HEK293 (cell line): ENCODE measurements around the gene P2RX6.

Experiments used
- CTCF ChIA-PET: fragments of 350-600 bp; formaldehyde crosslinking; extraction: SDS; loops from one replicate; lab custom pipeline; 2021; ENCODE audit warnings: antibody characterized with exemption; lab: Yijun Ruan, JAX
- POLR2A ChIA-PET: fragments of 300-600 bp; formaldehyde crosslinking; extraction: SDS; loops from one replicate; lab custom pipeline; 2020; ENCODE audit warnings: antibody characterized with exemption, inconsistent platforms; lab: Yijun Ruan, JAX
- H3K27ac ChIP-seq: fragments of 200-500 bp; sonication (Bioruptor generic); 2 replicates; pipeline ENCODE4 v1.5.1; 2014; ENCODE audit warnings: low read depth, low read length, control low read depth, inconsistent platforms; ENCODE audit errors: extremely low read depth
- H3K36me3 ChIP-seq, 2 experiments: fragments of 200-500 bp in 1 of 2; sonication (Bioruptor generic) in 1 of 2; 1 replicate in 1 of 2; 2 replicates in 1 of 2; pipeline ENCODE4 v1.5.1; 2014 to 2017; ENCODE audit warnings: inconsistent platforms in 2 of 2, low read length in 2 of 2; ENCODE audit not compliant: control insufficient read depth in 2 of 2, insufficient read depth in 1 of 2
- H3K4me1 ChIP-seq: fragments of 200-500 bp; sonication (Bioruptor generic); 2 replicates; pipeline ENCODE4 v1.5.1; 2014; ENCODE audit warnings: mild to moderate bottlenecking, low read length, inconsistent platforms; ENCODE audit not compliant: control insufficient read depth, insufficient read depth
- H3K4me3 ChIP-seq: 2 replicates; pipeline ENCODE4 v1.5.1; 2011; ENCODE audit warnings: low read depth, mild to moderate bottlenecking, control low read depth, low read length, moderate library complexity
- H3K9me3 ChIP-seq: fragments of 200-500 bp; sonication (Bioruptor generic); 2 replicates; pipeline ENCODE4 v1.5.1; 2014; ENCODE audit warnings: low read depth, low read length, inconsistent platforms; ENCODE audit not compliant: control insufficient read depth, insufficient read depth
- MEIS1 ChIP-seq: sonication (generic); formaldehyde crosslinking; IDR thresholded peaks from 2 replicates; pipeline ENCODE4 v1.8.1; 2022; ENCODE audit warnings: missing genetic modification reagents, mild to moderate bottlenecking, borderline replicate concordance
- REST ChIP-seq: fragments of 450-650 bp; formaldehyde crosslinking; IDR thresholded peaks from 2 replicates; pipeline ENCODE4 v1.5.1; 2016; ENCODE audit warnings: missing biosample characterization, missing genetic modification characterization
- SCRT2 ChIP-seq: fragments of 450-650 bp; formaldehyde crosslinking; IDR thresholded peaks from 2 replicates; pipeline ENCODE4 v1.5.1; 2016; ENCODE audit warnings: missing biosample characterization, missing genetic modification characterization
- SETDB1 ChIP-seq: IDR thresholded peaks from one replicate; pipeline ENCODE4 v1.6.1; 2017; ENCODE audit warnings: mild to moderate bottlenecking, low read length, moderate library complexity, mixed read lengths; ENCODE audit not compliant: insufficient read length
- TRIM28 ChIP-seq: IDR thresholded peaks from 2 replicates; pipeline ENCODE4 v1.6.1; 2011; ENCODE audit warnings: low read length, control low read depth, borderline replicate concordance
- WT1 ChIP-seq: fragments of 450-650 bp; formaldehyde crosslinking; IDR thresholded peaks from 2 replicates; pipeline ENCODE4 v1.5.1; 2016; ENCODE audit warnings: missing biosample characterization, missing genetic modification characterization
- ZNF10 ChIP-seq: fragments of 450-650 bp; formaldehyde crosslinking; IDR thresholded peaks from 2 replicates; pipeline ENCODE4 v1.5.1; 2017; ENCODE audit warnings: missing biosample characterization, missing genetic modification characterization
- ZNF155 ChIP-seq: fragments of 450-650 bp; formaldehyde crosslinking; IDR thresholded peaks from 2 replicates; pipeline ENCODE4 v1.5.1; 2016; ENCODE audit warnings: missing biosample characterization, missing genetic modification characterization
- ZNF211 ChIP-seq: fragments of 450-650 bp; formaldehyde crosslinking; IDR thresholded peaks from 2 replicates; pipeline ENCODE4 v1.5.1; 2016; ENCODE audit warnings: low read depth, missing biosample characterization, missing genetic modification characterization
- ZNF341 ChIP-seq: fragments of 450-650 bp; formaldehyde crosslinking; IDR thresholded peaks from 2 replicates; pipeline ENCODE4; 2016; ENCODE audit warnings: low read depth, missing biosample characterization, missing genetic modification characterization
- ZNF362 ChIP-seq: fragments of 450-650 bp; formaldehyde crosslinking; IDR thresholded peaks from 2 replicates; pipeline ENCODE4 v1.5.1; 2016; ENCODE audit warnings: missing biosample characterization, missing genetic modification characterization
- ZNF529 ChIP-seq: fragments of 450-650 bp; formaldehyde crosslinking; IDR thresholded peaks from 2 replicates; pipeline ENCODE4 v1.5.1; 2017; ENCODE audit warnings: missing genetic modification characterization, missing biosample characterization; ENCODE audit not compliant: insufficient replicate concordance
- ZNF548 ChIP-seq: fragments of 450-650 bp; formaldehyde crosslinking; IDR thresholded peaks from 2 replicates; pipeline ENCODE4 v1.5.1; 2016; ENCODE audit warnings: missing biosample characterization, missing genetic modification characterization
- ZNF571 ChIP-seq: fragments of 450-650 bp; formaldehyde crosslinking; IDR thresholded peaks from 2 replicates; pipeline ENCODE4 v1.5.0; 2017; ENCODE audit warnings: missing biosample characterization, missing genetic modification characterization
- ZNF624 ChIP-seq: fragments of 450-650 bp; formaldehyde crosslinking; IDR thresholded peaks from 2 replicates; pipeline ENCODE4 v1.5.1; 2017; ENCODE audit warnings: missing biosample characterization, missing genetic modification characterization
- ZNF654 ChIP-seq: fragments of 450-650 bp; formaldehyde crosslinking; IDR thresholded peaks from 2 replicates; pipeline ENCODE4 v1.5.1; 2016; ENCODE audit warnings: low read depth, missing biosample characterization, missing genetic modification characterization
- TF ChIP-seq, protein P1 (sequence below): fragments of 450-650 bp; formaldehyde crosslinking; IDR thresholded peaks from 2 replicates; pipeline ENCODE4 v1.5.1; 2017; ENCODE audit warnings: missing biosample characterization, missing genetic modification characterization
- TF ChIP-seq, protein P2 (sequence below): fragments of 450-650 bp; formaldehyde crosslinking; conservative IDR thresholded peaks from 2 replicates; pipeline ENCODE4 v1.5.1; 2016; ENCODE audit warnings: low read depth, missing biosample characterization, missing genetic modification characterization
- TF ChIP-seq, protein P3 (sequence below): fragments of 450-650 bp; formaldehyde crosslinking; IDR thresholded peaks from 2 replicates; pipeline ENCODE4 v1.5.1; 2016; ENCODE audit warnings: missing biosample characterization, missing genetic modification characterization

Gene P2RX6

DNA sequence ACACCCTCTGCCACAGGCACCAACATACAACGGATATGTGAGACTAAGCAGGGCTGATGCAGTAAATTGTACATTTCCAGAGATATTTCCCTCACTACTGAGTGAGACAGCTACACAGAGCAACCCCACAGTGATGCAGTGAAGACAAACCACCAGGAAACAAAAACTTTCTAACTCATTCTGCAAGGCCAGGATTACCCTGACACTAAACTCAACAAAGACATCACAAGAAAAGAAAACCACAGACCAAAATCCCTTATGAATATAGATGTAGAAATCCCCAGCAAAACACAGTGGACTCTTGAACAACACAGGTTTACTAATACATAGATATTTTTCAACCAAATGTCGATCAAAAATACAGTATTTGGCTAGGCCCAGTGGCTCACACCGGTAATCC, 18.9 kb downstream of the P2RX6 start (continued):
- TF ChIP-seq SCRT2, result no peak
- no peak for TF ChIP-seq ZNF155 (tag by site-specific recombination)
- no peak for TF ChIP-seq ZNF529 (tag by site-specific recombination)
- TF ChIP-seq SETDB1, result no peak
- TF ChIP-seq ZNF624 (tag by site-specific recombination), result no peak
- no peak for TF ChIP-seq ZNF654 (tag by site-specific recombination)
- TF ChIP-seq, protein P1, sequence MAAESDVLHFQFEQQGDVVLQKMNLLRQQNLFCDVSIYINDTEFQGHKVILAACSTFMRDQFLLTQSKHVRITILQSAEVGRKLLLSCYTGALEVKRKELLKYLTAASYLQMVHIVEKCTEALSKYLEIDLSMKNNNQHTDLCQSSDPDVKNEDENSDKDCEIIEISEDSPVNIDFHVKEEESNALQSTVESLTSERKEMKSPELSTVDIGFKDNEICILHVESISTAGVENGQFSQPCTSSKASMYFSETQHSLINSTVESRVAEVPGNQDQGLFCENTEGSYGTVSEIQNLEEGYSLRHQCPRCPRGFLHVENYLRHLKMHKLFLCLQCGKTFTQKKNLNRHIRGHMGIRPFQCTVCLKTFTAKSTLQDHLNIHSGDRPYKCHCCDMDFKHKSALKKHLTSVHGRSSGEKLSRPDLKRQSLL (tag by site-specific recombination), result no peak
- TF ChIP-seq ZNF571 (tag by site-specific recombination), result no peak
- TF ChIP-seq, protein P2, sequence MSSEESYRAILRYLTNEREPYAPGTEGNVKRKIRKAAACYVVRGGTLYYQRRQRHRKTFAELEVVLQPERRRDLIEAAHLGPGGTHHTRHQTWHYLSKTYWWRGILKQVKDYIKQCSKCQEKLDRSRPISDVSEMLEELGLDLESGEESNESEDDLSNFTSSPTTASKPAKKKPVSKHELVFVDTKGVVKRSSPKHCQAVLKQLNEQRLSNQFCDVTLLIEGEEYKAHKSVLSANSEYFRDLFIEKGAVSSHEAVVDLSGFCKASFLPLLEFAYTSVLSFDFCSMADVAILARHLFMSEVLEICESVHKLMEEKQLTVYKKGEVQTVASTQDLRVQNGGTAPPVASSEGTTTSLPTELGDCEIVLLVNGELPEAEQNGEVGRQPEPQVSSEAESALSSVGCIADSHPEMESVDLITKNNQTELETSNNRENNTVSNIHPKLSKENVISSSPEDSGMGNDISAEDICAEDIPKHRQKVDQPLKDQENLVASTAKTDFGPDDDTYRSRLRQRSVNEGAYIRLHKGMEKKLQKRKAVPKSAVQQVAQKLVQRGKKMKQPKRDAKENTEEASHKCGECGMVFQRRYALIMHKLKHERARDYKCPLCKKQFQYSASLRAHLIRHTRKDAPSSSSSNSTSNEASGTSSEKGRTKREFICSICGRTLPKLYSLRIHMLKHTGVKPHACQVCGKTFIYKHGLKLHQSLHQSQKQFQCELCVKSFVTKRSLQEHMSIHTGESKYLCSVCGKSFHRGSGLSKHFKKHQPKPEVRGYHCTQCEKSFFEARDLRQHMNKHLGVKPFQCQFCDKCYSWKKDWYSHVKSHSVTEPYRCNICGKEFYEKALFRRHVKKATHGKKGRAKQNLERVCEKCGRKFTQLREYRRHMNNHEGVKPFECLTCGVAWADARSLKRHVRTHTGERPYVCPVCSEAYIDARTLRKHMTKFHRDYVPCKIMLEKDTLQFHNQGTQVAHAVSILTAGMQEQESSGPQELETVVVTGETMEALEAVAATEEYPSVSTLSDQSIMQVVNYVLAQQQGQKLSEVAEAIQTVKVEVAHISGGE, result no peak
- TF ChIP-seq ZNF211 (tag by site-specific recombination), result no peak
- TF ChIP-seq WT1 (tag by site-specific recombination), result no peak
- TF ChIP-seq ZNF341 (tag by site-specific recombination), result no peak

GRCh38 chr22:21034989-21035388, 20.0 kb downstream of the P2RX6 start:
- ChIA-PET POLR2A (no interaction called here), CTCF (interaction anchor here (1.3 kb wide), 1 partner anchor 11 kb away, joined by 3 read pairs; no protein-coding TSS in a partner anchor)
- Histone ChIP-seq H3K9me3 (no peaks in the 10 kb centered on the region), H3K27ac (no peak overlapping the region), H3K4me1 (no peaks in the 10 kb centered on the region), H3K4me3 (no peak overlapping the region), H3K36me3 (no peaks in the 10 kb centered on the region)
- TF ChIP-seq ZNF548 (no peak), MEIS1 (CRISPR knock-in tag) (no peak), TRIM28 (no peak)
- TF ChIP-seq, protein P3, sequence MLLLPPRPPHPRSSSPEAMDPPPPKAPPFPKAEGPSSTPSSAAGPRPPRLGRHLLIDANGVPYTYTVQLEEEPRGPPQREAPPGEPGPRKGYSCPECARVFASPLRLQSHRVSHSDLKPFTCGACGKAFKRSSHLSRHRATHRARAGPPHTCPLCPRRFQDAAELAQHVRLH (tag by site-specific recombination), result no peak
- TF ChIP-seq, all 188 proteins: peak for 0

DNA sequence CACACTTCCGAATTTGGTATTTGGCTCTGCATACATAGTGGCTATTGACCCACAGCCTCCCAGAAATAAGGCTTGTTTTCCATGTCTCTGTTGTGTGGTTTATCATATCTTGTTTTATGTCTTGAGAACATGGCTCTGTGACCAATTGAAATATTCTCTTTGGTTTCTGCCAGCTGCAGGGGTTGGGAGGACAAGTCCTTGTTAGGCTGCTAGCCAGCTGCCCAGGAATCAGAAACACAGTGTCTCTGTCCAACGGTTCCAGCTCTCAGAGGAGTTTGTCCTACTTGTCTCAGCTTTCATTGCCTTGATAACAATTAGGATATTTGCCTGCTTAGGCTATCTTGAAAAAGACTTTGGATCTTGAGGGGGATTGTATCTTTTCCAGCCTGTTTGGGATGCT, 23.4 kb downstream of the P2RX6 start:
- no peak overlapping the region for H3K27ac ChIP-seq
- ChIA-PET POLR2A (interaction anchor here (1.7 to 1.8 kb wide), 2 partner anchors 36 to 56 kb away, joined by 5 to 7 read pairs; partner anchors contain the start of genes LZTR1 and THAP7), CTCF (interaction anchor here (0.6 to 1.2 kb wide), 5 partner anchors 8 to 1169 kb away, joined by 3 to 6 read pairs (median 5); partner anchors contain the start of gene LRRC74B)

More for the DNA sequence above, 23.4 kb downstream of the P2RX6 start:
- Histone ChIP-seq H3K36me3 (no peaks in the 10 kb centered on the region), H3K4me3 (no peak overlapping the region), H3K4me1 (no peaks in the 10 kb centered on the region), H3K9me3 (no peaks in the 10 kb centered on the region)
- TF ChIP-seq ZNF362 (tag by site-specific recombination), result no peak
- TF ChIP-seq ZNF10, result no peak
- peak; percentile 61 for TF ChIP-seq REST (tag by site-specific recombination)
